Measurements from ENCODE around the gene DNAH7.

Gene DNAH7

DNA sequence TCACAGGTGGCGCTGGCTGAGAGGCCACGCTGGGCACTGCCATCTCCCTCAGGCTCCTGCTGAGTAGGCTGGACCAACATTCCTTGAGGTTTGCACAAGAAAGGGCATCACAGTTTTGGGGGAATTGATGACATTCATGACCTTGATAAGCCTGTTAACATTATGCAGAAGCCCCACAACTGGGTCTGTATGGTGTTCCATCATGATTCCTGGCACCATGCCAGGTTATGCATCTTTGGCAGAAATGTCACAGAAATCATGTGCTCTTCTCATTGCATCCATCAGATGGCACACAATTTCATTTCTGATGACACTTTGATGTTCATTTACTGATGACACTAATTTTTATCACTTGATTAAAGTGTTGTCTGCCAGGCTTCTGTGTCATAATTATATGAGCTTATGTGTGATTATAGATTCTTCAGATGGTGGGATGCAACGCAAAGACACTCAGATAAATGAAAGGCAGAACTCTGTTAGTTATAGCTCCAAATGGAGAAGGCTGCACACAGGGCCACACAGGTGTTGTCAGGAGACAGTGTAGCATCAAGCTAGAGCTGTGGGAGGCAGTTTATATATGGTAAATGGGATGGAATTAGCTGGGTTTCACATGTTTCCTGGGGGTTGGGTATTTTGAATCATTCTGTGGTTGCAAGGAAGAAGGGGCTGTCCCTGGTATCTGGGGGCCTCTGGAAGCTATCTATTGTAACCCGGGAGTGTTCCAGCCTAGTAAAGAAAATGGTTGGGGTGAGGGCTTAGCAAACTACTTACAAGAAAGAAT is 220.3 kb downstream of the DNAH7 start:
- DNase-seq, result no peak

DNA sequence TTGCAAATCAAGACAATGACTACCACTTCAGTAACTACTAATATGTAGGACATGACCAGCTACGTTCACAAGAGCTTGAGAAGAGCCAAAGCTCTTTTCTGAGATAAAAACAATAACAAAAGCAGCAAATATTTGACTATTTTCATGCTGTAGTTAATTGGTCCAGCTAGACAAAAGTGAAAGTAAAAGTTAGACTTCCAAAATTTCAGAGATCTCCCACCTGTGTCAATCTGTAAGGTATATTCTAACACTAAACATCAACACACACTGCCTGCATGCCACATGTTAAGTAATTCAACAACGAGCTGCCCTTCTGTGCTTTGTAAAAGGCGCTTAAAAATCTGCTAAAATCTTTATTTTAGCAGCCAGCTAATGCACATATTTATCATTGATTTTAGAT is 225.7 kb downstream of the DNAH7 start:
- Mint-ChIP-seq H3K4me1 (no peaks in the 10 kb centered on the region), H3K4me3 (no peak overlapping the region), H3K27ac (no peak overlapping the region), H3K36me3 (peaks cover 4 to 12% of the 10 kb centered on the region in 2 donors), H3K27me3 (no peaks in the 10 kb centered on the region), H3K9me3 (no peaks in the 10 kb centered on the region)
- no peak for DNase-seq
- no peak for ATAC-seq (replicated peaks)

More for the DNA sequence above, 220.3 kb downstream of the DNAH7 start:
- Mint-ChIP-seq H3K36me3 (peaks cover 7 to 31% of the 10 kb centered on the region in 2 donors), H3K4me1 (peaks cover 0 to 5% of the 10 kb centered on the region in 2 donors), H3K27me3 (no peaks in the 10 kb centered on the region), H3K4me3 (no peak overlapping the region), H3K27ac (no peak overlapping the region), H3K9me3 (no peaks in the 10 kb centered on the region)
- ATAC-seq (replicated peaks), result no peak

DNA sequence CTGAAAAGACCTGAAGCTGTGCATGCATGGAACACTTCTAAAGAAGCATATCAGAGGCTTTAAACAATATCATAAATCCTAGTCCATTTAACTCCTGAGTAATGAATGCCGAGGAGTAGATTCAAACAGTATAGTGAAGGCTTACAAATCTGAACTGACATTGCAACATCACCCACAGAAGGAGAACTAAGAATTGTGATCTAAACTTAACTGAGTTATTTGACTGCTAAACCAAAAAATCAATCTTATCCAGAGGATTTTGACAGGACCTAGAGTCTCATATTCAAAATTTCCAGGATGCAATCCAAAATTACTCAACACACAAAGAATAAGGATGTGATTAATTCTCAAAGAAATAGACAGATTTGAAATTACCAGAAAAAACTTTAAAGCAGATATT is 230.6 kb downstream of the DNAH7 start:
- Mint-ChIP-seq H3K4me1 (no peaks in the 10 kb centered on the region), H3K4me3 (no peak overlapping the region), H3K9me3 (no peaks in the 10 kb centered on the region), H3K27me3 (no peaks in the 10 kb centered on the region), H3K27ac (no peak overlapping the region), H3K36me3 (peaks cover 0 to 3% of the 10 kb centered on the region in 2 donors)
- no peak for ATAC-seq (replicated peaks)
- no peak for DNase-seq

DNA sequence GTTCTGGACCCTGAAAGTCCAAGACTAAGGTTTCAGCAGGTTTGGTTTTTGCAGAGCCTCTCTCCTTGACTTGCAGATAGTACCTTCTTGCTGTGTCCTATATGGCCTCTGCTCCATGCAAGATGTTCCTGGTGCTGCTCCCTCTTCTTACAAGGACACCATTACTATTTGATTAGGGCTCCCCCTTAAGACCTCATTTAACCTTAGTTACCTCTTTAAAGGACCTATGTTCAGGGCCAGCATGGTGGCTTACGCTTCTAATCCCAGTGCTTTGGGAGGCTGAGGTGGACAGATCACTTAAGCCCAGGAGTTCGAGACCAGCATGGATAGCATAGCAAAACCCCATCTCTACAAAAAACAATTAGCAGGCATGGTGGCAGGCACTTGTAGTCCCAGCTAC is 232.6 kb downstream of the DNAH7 start:
- Mint-ChIP-seq H3K27ac (no peak overlapping the region), H3K9me3 (no peaks in the 10 kb centered on the region), H3K4me1 (no peaks in the 10 kb centered on the region), H3K4me3 (no peak overlapping the region), H3K27me3 (no peaks in the 10 kb centered on the region), H3K36me3 (peaks cover 0 to 1% of the 10 kb centered on the region in 2 donors)
- no peak for ATAC-seq (replicated peaks)
- DNase-seq, result no peak

DNA sequence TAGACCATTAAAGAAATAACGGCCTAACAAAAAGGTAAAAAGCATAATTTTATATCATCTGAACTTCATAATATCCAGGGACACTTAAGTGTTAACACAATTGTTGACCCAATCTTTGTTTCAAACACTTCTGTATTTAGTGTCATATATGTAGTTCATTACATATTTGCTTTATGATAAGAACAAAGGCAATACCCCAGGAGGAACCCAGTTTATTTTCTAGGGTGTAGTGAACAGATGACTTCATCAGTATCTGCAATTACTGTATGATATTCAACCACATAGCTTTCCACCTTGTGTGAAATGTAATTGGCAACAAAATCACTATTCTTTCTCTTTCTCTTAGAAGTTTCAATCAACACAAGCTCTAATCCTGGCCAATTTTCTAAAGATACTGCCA is 233.8 kb downstream of the DNAH7 start:
- no peaks in the 10 kb centered on the region for H3K27me3 Mint-ChIP-seq

DNA sequence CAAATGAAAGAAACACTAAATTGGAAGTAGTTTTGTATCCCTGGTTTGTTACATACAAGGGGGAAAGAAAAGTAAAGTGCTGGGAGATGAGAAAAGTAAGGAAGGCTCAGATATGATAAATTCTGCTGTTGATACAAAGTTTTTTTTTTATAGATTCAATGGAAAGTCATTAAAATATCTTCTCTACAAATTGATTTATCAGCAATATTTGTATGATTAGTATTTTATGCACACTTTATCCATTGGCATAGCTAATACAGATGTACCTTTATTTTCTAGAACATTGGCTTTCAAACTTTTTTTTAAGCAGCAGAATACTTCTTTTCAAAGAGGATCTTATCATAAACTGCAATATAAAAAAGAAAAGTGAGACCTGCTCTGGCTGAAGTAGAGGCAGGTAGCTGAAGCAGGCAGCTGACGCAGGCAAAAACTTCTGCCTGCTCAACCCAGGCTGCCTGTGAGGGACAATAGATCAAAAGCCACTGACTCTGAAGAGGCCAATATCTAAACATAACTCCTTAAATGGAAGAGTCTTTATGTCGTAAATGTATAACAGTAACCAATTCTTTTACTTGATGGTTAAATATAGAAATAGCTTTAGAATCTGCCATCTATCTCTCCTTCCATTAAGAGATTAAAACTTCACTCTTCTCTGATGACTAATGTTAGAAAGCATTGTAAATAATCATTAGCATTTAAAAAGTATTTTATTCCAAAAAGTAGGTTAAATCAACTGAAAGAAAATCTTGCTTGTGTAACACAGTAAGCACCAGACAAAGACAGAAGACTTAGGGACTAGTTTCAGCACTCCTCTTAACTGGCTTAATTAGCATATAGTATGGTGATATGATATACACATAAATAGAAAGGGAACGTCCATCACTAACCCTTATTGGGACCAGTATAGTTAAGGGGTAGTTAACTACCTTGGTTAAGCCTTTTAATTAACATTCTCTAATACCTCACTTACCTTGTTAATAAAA is 237.4 kb downstream of the DNAH7 start:
- Mint-ChIP-seq H3K9me3 (no peaks in the 10 kb centered on the region), H3K36me3 (peaks cover 0 to 2% of the 10 kb centered on the region in 2 donors), H3K27me3 (no peaks in the 10 kb centered on the region), H3K27ac (no peak overlapping the region), H3K4me1 (no peaks in the 10 kb centered on the region), H3K4me3 (no peak overlapping the region)
- DNase-seq (no peak), ATAC-seq (replicated peaks) (no peak)

More for the DNA sequence above, 233.8 kb downstream of the DNAH7 start:
- DNase-seq (no peak), ATAC-seq (replicated peaks) (no peak)
- Mint-ChIP-seq H3K4me3 (no peak overlapping the region), H3K36me3 (peaks cover 0 to 3% of the 10 kb centered on the region in 2 donors), H3K27ac (no peak overlapping the region), H3K4me1 (no peaks in the 10 kb centered on the region), H3K9me3 (no peaks in the 10 kb centered on the region)

DNA sequence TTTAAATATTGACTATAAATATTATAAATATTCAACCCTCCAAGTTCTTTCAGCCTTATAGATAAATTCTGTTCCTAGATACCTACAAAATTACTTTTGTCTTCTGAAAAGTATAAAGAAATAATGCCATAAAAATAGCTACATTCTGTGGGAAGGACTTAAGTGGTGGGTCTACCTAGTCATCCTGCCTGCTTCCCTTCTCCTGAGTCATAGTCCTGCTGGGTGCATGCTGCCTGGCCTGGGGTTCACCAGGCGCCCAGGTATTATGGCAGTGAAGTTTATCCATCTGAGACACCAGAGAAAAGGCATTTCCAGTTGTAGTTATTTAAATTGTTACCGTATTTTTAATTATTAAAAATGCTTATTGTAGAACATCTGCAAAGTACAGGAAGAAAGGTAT is 244.2 kb downstream of the DNAH7 start:
- Mint-ChIP-seq H3K27me3 (no peaks in the 10 kb centered on the region), H3K4me1 (no peaks in the 10 kb centered on the region), H3K4me3 (no peak overlapping the region), H3K27ac (no peak overlapping the region), H3K9me3 (no peaks in the 10 kb centered on the region), H3K36me3 (peaks cover 0 to under 1% of the 10 kb centered on the region in 2 donors)
- DNase-seq, result no peak
- ATAC-seq (replicated peaks), result no peak

DNA sequence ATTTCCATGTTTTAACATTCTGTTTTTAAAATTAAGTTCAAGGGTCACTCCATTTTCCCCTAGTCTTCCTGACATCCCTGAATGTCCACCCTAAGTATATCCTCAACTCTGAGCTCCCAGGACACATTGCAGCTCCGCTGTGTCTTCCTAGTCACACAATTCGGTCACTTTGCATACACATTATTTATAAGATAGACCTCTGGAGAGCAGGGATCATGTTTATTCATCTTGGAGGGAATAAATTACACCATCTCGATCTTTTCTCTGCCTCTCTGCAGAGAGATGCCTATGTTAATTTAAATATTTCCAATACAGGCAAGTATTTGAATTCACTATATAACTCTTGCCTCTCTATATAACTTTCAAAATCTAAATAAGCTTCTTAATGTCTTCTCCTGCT is 245.4 kb downstream of the DNAH7 start:
- Mint-ChIP-seq H3K36me3 (peaks cover 0 to 1% of the 10 kb centered on the region in 2 donors), H3K27ac (no peak overlapping the region)
- no peak for ATAC-seq (replicated peaks)

DNA sequence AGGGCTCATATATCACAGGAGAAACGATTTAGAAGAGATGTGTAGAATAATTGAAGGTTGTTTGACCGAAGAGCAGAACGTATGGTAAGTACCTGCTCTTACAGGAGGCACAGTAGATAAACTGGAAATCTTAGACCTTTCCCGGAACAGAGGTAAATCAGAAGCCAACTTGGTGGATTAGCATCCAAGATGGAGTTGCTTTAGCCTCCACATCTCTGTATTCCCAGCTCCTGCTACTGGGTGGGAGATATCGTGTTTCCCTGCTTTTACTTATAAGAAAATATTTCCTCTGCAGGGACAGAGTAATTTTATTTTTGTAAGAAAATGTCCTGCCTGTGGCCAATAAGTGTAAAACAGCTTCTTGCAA is 247.1 kb downstream of the DNAH7 start:
- H3K27ac Mint-ChIP-seq, result no peak overlapping the region
- H3K4me1 Mint-ChIP-seq, result no peaks in the 10 kb centered on the region
- no peak for ATAC-seq (replicated peaks)
- peaks cover 0 to 1% of the 10 kb centered on the region in 2 donors for H3K36me3 Mint-ChIP-seq
- no peak for DNase-seq
- no peaks in the 10 kb centered on the region for H3K27me3 Mint-ChIP-seq
- no peak overlapping the region for H3K4me3 Mint-ChIP-seq
- H3K9me3 Mint-ChIP-seq, result no peaks in the 10 kb centered on the region

More for the DNA sequence above, 245.4 kb downstream of the DNAH7 start:
- no peak overlapping the region for H3K4me3 Mint-ChIP-seq
- DNase-seq, result no peak
- no peaks in the 10 kb centered on the region for H3K9me3 Mint-ChIP-seq
- H3K4me1 Mint-ChIP-seq, result no peaks in the 10 kb centered on the region
- H3K27me3 Mint-ChIP-seq, result no peaks in the 10 kb centered on the region

DNA sequence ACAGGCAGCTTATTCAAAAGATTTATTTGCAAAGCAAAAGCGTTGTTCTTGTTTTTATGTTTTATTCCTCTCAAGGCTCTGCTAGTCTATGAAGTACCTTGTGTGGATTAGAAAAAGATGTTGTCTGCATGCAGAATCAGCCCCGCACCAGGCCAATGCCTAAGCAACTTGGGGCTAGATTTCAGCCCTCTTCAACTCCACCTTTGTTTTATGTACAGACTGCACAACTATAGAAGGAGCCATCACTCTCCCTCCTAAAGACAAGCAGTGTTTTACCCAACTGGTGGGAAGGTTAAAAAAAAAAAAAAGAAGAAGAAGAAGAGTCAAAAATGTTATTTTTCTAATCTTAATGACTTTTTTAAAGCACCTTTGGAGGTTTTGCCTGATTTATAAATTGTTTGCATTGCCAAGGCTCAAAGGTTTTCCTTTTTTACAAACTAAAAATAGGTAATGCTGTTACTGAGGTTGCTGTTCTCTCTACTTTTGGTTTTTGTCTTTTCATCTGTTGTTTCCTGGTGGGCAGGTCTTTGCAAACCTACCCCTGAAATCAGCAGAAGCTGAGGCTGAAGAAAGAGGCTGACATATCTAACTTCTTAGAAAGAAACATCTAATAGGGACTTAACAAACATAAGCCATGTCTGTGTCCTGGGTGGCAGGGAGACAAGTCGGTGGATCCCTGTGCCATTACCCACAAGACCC is 247.6 kb downstream of the DNAH7 start:
- H3K27me3 Mint-ChIP-seq, result no peaks in the 10 kb centered on the region
- no peak overlapping the region for H3K27ac Mint-ChIP-seq
- no peak for DNase-seq

DNA sequence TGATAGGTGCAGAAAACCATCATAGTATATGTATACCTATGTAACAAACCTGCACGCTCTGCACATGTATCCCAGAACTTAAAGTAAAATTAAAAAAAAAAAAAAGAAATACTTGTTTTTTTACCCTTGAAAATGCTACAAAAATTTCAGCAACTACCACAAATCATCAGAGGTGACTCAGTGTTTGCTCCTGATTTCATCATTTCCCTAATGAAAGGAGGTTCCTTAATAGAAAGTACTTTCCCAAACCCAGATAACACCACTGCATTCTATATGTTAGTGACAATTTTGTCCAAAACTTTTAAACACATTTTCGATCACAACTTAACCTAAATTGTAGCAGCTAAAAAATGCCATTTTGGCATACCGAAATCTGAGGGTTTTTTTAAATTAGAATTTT is 248.3 kb downstream of the DNAH7 start:
- H3K36me3 Mint-ChIP-seq, result peaks cover 0 to 1% of the 10 kb centered on the region in 2 donors
- no peaks in the 10 kb centered on the region for H3K9me3 Mint-ChIP-seq
- no peak overlapping the region for H3K27ac Mint-ChIP-seq
- no peaks in the 10 kb centered on the region for H3K27me3 Mint-ChIP-seq
- no peaks in the 10 kb centered on the region for H3K4me1 Mint-ChIP-seq
- DNase-seq (no peak), ATAC-seq (replicated peaks) (no peak)
- H3K4me3 Mint-ChIP-seq, result no peak overlapping the region

More for the DNA sequence above, 247.6 kb downstream of the DNAH7 start:
- no peak overlapping the region for H3K4me3 Mint-ChIP-seq
- peaks cover 0 to 1% of the 10 kb centered on the region in 2 donors for H3K36me3 Mint-ChIP-seq
- H3K9me3 Mint-ChIP-seq, result no peaks in the 10 kb centered on the region
- no peaks in the 10 kb centered on the region for H3K4me1 Mint-ChIP-seq
- no peak for ATAC-seq (replicated peaks)

DNA sequence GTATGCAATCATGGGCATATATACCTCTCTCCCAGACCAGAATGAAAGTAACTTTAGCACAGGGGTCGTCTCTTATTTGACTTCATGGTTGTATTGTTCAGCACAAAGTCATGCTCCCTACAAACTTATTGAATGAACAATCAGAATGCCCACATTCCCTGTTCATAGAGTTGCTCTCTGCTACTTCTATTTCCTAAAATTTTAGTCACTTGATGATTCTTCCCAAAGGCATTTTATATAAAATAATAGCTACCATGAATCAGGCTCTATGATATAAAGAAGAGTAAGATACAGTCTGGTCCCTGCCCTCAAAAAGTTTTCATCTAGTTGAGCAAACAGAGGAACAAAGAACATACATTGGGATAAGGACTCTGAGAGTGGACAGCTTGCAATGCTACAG is 249.4 kb downstream of the DNAH7 start:
- Mint-ChIP-seq H3K9me3 (no peaks in the 10 kb centered on the region), H3K36me3 (peaks cover 0 to 1% of the 10 kb centered on the region in 2 donors), H3K27me3 (no peaks in the 10 kb centered on the region), H3K4me3 (no peak overlapping the region), H3K4me1 (no peaks in the 10 kb centered on the region), H3K27ac (no peak overlapping the region)
- ATAC-seq (replicated peaks) (no peak), DNase-seq (no peak)

DNA sequence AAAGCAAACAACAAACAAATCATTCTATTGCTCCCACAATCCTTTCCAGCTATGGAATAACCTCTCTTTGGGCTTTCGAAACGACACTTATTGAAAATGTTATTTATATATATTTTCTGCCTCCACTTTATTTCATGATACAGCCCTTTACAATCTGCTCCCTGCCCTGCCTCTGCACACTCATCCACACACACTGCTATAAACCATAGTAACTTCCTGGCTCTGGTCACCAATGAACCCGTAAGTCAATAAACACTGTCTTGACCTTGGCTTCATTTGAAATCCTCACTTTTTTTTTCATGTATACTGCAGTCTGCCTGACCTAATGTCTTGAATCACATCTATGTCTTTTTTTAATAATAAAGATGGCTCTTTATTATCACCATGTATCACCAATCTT is 250.1 kb downstream of the DNAH7 start:
- Mint-ChIP-seq H3K9me3 (no peaks in the 10 kb centered on the region), H3K4me3 (no peak overlapping the region), H3K36me3 (peaks cover 0 to 1% of the 10 kb centered on the region in 2 donors), H3K4me1 (no peaks in the 10 kb centered on the region), H3K27ac (no peak overlapping the region), H3K27me3 (no peaks in the 10 kb centered on the region)
- no peak for ATAC-seq (replicated peaks)
- no peak for DNase-seq

DNA sequence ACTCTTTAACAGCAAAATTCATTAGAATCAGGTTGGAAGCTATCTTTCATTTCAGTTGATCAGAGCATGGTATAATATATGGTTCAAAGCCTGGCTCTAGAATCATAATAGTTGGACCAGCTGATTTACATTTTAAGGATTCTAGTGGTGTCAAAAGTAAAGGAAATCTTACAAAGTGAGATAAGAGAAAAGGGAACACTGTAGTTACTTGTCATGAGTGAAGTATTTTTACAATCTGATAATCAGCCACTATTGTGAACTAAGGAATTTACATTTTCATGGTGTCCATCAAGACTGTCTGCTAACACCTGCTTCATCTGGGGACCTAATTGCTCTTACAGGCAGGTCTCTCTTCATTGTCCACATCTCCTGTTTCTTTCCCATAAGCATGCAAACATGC is 250.5 kb downstream of the DNAH7 start:
- no peak overlapping the region for H3K27ac Mint-ChIP-seq
- no peak overlapping the region for H3K4me3 Mint-ChIP-seq
- peaks cover 0 to 1% of the 10 kb centered on the region in 2 donors for H3K36me3 Mint-ChIP-seq
- no peaks in the 10 kb centered on the region for H3K9me3 Mint-ChIP-seq
- H3K4me1 Mint-ChIP-seq, result no peaks in the 10 kb centered on the region
- ATAC-seq (replicated peaks) (no peak), DNase-seq (no peak)
- no peaks in the 10 kb centered on the region for H3K27me3 Mint-ChIP-seq

All from stimulated activated naive B cell treated with anti-CD40 and anti-IgM and Interleukin-4, amounts not matched to agents 10 μg/mL and 1 μg/mL and 100 μg/mL, for 72 hours (primary cell).